Stimulated activated CD8-positive, alpha-beta memory T cell treated with anti-CD3 and anti-CD28 coated beads, Interleukin-4, amount 100 ng/mL, for 24 hours (primary cell): ENCODE results near the gene DMAC2L.

Source experiments
- DNase-seq: peaks from one replicate; pipeline ENCODE4 v3.0.0-alpha.2; 2020; ENCODE audit warnings: low read depth

DMAC2L gene

DNA sequence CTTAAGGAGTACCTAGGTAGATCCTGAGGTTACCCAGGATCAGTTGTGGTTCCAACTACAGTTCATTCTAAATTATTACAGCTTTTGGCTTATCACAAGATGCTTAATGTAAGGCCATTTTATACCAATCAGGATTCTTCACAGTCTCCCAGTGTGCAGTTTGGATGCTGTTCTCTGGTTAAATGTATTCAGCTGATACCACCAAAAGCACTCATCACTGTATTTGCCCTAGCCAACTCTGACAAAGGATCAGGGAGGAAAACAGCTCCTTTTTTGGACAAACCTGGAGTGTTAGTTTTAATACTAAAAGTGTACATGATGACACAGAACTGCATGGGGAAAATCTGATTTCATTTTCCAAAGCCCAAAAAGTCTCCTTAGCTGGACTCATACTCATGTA, 19.5 kb downstream of the DMAC2L start:
- no peak for DNase-seq

DNA sequence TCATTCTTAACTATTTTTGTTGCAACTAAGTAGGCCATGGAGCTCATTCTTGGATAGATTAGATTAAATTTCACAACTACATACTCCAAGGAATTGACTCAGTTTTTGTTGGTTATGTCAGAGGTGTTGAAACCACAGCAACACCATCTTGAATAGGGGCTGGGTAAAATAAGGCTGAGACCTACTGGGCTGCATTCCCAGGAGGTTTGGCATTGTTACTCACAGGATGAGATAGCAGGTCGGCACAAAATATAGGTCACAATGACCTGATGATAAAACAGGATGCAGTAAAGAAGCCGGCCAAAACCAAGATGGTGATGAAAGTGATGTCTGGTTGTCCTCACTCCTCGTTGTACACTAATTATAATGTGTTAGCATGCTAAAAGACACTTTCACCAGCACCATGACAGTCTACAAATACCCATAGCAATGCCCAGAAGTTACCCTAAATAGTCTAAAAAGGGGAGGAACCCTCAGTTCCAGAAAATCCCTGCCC, 20.9 kb downstream of the DMAC2L start:
- DNase-seq = no peak

DNA sequence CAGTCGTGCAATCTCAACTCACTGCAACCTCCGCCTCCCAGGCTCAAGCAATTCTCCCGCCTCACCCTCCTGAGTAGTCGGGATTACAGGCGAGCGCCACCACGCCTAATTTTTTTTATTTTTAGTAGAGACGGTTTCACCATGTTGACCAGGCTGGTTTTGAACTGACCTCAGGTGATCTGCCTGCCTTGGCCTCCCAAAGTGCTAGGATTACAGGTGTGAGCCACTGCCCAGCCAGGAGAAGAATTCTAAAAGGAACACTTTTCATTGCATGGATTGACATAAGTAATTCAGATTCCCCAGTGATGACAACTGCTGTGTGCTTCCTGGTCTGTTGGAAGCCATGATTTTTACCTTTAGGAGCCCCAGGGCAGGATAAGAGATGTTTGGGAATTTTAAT, 22.1 kb downstream of the DMAC2L start:
- DNase-seq = no peak

DNA sequence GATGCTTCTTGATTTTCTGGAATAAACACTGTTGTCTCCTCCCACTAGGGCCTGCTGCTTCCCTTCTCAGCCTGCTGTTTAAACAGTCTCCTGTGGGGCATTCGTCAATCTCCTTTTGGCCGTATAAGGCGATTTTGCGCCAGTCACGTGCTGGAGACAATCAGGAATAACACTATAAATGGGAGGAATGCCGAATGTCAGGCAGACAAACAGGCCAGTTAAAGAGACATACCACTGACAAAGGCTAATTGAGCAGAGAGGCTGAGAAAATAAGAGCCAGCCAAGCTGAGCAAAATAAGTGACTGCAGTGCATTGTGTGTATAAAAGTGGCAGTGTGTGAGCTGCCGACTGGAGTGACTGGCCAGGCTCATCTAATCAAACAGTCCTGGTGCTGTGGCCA, 23.3 kb downstream of the DMAC2L start:
- no peak for DNase-seq

DNA sequence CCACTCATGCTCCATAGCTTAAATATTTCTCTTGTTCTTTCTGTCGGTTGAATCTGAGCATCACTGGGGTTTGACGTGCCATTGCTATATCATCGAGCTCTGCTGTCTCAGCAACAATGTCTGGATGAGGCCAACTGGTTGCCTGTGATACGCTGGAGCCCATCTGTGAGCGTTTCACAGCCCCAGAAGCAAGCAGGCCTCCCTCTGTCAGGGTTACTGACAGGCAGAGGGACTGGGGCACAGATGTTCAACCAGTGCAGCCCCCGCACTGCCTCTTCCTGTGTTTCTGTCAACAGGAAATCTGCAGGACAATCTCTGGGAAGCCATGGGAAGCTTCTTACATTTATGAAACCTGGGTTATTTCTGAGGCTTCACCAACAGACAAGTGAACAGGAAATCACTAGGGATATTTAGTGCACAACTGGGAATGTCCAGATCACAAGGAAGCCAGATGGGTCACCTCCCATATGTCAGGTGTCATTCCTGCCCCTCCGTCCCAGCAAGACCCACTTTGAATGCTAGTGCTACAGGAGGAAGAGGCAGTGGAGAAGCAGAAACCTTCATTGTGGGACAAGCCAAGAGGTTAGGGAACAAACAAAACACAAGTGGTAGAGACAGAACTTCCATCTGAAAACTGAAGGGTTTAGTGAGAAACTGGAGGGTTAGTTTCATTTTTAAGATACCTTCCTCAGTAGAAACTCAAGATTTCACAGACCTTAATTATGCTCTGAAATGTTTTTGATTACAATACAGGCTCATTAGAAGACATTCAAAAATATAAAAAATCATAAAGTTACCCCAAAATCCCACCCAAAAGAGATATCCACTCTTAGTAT, 24.1 kb downstream of the DMAC2L start:
- DNase-seq = no peak

DNA sequence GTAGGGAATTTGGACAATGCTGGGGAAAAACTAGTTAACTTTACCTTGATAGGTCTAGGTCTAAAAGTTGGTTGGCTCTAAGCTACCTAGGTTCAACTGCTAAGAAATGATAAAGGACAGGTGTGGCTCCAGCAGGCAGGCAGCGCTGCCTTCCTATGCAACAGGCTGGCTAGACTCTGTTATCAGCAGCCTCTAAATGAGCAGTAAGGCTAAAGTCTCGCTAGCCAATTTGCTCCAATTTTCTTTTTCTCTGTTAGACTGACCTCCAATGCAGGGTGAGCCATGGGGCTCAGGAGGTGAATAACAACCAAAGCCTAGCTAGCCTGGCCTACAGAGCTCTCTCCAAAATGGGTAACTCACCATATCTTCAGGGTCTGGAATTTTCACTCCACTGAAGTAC, 26.5 kb downstream of the DMAC2L start:
- DNase-seq = no peak

DNA sequence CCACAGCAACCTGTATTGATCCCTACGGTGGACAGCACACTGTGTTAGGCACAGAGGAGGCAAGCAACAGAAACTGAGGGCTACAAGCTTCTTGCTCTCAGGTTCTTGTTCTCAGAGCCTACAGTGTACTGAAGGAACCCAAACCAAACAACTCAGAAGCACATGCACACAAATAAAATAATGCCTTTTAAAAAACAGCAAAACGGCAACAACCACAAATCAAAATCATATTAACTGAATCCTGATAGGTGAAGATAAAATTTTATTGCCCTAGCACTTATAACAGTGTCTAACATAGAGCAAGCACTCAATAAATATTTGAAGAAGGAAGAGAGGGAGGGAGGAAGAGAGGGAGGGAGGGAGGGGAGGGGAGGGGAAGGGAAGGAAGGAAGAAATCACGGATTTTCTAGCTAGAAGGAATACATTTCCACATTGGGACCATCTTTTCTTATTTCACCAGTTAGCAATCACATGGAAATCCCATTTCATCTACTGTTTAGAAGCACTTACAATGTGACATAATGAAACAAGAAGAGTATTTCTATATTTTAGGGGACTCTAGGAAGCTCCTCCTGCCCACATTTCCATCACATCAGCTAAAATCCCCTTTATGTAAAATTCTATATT, 27.2 kb downstream of the DMAC2L start:
- no peak for DNase-seq

DNA sequence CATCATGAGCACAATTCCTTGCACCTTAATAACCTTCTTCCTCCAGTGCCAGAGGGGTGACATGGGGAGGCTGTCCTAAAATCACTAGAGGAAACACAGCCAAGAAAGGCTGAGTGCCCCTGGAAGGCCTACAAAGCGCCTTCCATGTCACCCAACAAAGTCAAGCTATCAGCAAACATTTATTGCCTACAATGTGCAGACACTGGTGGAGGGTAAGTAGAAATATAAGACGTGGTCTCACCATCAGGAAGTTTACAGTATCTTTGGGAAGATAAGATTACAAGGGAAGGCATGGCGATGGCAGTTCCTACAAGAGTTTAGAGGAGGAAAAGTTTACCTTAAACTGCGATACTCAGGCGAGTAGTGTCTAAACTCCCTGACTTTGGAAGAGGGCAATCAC, 27.9 kb downstream of the DMAC2L start:
- DNase-seq = no peak

DNA sequence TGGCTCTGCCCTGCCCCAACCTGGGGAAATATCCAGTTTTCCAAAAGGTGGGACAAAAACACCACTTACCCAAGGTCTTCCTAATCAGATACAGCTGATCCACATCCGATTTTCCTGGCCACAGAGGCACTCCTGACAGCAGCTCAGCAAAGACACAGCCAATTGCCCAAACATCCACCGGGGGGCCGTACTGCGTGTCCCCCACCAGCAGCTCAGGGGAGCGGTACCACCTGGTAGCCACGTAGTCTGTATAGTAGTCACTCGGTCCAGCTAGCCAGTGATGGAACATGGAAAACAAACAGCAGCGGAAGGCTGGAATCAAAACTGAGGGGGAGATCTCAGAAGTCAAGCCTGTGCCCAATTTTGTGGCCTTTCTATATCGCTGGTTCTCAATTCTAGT, 28.8 kb downstream of the DMAC2L start:
- DNase-seq = no peak

DNA sequence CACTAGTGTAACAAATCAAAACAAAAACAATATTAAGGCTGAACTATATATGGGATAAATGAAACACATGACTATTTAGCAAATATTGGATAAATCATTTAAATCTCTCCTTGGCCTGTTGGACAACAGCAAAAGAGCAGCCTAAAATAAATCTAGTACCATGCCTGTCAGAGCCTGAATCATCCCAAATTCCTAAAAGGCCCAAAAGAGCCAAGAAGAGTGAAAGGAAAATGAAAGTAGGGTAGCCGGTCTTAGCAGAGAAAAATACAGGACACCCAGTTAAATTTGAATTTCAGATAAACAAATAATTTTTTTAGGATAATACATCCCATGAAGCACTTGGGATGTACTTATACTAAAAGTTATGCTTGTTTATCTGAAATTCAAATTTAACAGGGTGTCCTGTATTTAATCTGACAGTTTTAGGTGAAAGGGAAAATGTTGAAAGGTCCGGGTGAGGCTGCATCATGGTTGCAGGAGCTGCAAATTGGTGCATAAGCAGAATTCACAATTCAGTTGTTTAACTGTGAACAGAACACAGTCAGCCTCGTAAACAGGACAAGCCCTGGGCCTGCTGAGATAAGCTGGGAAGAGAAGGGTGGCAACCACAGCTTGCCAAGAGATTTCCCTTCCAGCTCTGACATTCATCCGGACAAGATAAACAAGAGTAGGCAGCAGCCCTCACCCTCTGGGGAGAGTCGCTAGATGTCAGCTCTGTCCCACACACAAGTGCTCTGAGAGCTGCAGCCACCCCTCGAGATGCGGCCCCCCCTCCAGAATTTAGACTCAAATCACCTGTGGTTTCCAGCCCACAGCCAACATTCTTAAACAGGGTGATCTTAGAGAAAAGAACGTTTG, 30.3 kb downstream of the DMAC2L start:
- DNase-seq = no peak

DNA sequence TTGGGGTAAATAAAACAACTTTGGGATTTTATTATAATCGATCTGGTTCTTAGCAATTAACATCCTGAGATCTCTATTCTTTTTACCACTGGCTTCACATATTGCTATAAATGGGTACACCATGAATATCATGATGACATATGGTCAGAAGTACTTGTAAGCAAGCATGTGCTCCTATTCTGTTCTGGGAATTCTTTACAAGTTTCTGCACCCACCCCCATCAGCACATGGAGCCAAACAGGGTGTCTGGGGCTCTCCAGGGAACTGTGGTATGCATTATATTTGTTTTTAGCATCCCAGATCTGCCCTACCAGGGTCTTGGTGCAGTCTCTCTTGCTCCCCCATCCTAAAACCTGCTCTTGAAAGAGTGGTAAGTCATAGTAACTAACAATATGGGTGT, 31.3 kb downstream of the DMAC2L start:
- no peak for DNase-seq

DNA sequence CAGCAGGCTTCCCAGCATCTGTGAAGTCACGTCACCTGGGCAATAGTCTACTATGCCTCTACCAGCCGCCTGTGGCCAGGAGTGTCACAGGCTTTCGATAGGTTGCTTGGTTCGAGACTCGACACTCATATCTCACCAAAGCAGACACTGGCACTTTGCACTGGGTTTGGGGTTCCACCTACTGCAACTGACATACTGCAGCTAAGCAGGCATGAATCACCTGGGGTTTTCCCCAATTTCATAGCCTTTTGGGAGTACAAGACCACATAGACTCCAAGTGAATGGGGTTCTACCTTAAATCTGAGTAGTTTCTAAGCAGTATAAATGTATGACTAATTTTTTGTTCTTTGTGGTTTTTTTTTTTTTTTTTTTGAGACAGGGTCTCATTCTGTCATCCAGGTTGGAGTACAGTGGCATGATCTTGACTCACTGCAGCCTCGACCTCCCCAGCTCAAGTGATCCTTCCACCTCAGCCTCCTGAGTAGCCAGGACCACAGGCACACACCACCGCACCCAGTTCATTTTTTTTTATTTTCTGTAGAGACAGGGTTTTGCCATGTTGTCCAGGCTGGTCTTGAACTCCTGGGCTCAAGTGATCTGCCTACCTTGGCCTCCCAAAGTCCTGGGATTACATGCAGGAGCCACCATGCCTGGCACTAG, 32.1 kb downstream of the DMAC2L start:
- DNase-seq = peak; percentile 45

DNA sequence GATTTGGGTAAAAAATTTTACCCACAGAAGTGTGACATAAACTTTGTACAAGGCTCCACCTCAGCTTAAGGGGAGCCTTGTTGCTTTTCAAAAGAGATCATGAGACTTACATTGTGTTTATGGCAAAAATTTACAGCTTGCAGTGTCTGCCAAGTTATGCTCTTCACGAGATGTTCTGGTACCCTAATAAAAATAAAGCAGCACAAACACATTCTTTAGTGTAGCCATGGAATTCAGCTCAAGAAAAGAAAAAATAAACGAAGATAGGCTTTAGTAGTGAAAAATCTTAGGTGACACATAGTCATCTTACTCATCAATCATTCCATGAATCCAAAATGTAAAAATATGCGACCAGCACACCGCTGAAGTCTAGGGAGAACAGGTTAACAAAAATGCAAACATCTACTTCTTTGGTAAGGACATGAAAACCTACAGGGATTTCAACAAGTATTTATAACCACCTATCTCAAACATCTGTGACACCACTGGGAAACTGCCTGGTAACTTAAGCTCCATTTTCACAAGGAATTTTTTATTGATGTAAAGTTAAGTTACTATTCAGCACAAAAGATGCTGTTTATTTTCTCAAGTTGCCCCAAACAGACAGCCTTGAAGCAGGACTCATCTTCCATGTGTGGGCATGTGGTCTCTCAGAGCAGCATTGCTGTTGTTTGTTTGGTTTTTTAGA, 32.9 kb downstream of the DMAC2L start:
- DNase-seq = no peak

DNA sequence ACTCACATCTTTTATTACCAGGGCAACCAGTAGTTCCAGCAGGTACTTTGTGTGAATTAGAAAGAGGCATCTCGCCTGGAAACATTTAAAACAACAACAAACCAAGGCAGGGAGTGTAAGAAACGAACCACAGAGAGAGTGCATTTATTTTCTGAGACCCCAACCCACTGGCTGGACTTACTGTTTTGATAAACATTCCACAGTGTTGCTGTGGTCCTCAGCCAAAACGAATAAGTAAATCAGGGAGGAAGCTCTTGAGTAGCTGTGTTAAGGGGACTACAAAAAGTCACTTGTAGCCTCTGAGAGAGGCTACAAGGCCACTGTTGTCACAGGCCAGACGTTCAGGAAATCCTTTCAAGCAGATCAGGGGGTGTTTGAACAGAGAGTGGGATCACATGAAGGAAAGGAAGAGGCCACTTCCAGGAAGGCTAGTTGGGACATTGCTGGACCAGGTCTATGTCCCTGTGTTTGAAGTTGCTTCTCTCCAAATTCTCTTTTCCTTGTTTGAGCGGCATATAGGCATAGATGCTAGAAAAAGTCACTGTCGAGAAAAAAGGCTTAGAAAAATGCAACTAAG, 33.8 kb downstream of the DMAC2L start:
- DNase-seq = no peak

DNA sequence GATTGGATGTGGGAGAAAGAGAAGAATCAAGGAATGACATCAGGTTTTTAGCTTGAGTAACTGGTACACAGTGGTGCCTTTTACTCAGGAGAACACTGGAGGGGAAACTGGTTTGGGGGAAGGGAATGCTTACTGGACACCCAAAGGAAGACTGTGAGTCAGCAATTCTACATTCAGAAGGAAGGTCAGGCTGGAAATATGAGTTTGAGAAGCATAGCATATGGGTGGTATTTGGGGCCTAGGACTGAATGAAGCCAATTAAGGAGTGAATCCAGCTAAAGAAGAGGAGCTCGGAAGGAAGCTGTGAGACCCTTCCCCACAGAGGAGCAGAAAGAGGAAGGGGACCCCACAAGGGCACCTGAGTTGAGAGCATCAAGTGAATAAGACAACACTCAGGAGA, 35.4 kb downstream of the DMAC2L start:
- no peak for DNase-seq

DNA sequence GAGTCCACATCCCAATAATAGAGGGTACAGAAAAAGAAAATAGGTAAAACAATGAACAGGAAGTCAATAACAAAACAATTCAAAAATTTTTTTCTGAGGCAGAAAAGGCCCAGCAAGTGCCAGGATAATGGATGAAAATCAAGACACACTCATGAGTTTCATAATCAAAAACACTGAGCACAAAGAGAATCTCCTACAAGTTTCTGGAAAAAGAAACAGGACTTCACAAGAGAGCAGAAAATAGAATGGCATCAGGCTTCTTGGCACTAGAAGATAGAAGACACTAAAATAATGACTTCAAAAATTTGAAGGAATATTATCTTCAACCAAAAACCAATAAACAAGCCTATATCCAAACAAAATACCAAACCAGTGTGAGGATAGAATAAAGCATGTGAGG, 36.8 kb downstream of the DMAC2L start:
- no peak for DNase-seq

DNA sequence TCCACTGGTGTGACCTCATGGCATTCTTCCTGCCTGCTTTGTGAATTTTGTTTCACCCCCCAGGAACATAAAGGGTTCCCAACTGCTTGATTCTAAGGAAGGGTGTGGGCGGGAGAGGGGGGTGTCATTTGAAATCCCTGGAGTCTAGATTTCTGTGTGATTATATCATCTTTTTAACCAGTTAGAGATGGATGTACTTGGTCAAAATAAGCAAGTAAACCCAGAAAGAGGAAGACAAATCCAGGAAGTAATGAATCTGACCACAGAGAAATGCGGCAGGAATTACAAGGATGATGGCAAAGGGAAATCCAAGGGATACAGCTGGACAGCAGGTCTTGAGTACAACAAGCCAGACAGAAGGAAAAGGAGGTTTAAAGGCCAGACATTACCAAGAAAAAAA, 38.9 kb downstream of the DMAC2L start:
- no peak for DNase-seq

DNA sequence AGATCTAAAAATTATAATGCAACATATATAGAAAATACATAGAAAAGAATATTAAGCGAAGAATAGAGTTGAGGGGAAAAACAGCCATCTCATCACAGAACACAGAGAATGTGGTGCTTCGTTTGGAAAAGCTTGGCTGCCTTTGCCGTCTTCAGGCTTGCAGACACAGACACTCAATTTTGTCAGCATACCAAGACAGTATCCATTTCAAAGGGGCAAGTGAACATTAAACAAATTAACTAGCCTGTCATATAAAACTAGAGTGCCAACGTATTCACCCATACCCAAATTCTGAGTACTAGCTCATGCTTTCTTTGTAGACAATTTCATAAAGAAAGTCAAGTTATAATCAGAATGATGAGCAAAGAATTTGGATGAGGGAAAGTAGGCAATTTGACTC, 40.5 kb downstream of the DMAC2L start:
- no peak for DNase-seq

DNA sequence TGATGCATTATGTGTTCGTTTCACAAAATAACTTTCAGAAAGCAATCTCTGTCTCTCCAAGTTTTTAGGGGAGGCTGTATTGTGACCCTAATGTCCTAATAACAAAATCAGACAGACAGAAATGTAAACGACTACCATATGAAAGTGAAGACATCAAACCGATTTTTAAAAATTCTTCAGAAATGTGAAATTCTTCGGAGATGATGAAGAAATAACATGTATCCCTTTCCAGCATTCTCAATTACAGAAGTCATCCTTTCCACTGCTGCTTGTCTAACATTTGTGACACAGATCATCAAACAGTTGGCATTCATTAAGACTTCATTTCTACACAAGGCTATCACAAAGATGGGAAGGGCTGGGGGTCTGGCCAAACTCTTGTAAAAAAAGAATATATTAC, 41.0 kb downstream of the DMAC2L start:
- DNase-seq = no peak

DNA sequence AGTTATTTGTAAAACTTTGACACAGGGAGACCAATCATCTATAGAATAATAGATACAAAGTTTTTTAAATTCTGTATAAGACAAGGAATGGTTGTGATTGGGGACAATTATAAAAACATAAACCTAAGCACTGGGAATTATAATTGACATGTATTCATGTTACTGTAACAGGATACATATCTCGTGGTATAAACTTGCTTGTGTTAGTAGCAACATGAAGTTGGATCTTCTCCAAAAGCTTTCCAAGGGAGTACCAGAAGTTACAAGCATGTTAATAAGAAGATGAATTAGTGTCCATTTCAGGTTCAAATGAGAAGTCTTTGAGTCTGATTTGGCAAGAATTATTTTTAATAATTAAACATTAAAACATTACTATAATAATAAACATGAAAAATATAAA, 42.4 kb downstream of the DMAC2L start:
- DNase-seq = no peak

DNA sequence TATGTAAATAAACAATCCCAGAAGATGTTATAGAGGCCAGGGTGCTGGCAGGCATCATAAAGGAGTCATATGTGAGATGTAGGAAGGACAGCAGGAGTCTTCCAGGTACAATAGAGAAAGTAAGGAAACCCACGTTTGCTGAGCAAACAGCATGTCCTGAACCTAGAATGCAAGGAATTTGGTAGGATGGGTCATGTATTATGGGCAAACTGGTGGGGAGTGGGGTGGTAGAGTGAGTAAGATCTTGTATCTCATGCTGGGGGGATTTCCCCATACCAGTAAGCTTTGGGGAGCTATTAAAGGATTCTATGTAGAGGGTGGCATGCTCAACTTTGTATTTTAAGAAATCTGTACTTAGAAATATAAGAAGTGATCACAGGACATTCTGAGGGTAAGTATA, 43.6 kb downstream of the DMAC2L start:
- DNase-seq = no peak
